ENCODE data around the gene MGAT4A. TPM values are rescaled to one million over a fixed set of nuclear protein-coding genes. Genes with fewer than 3 reads are reported as not detected.

MGAT4A gene
- total RNA-seq, 1 donor from 2014 or later: 15.7 TPM

DNA sequence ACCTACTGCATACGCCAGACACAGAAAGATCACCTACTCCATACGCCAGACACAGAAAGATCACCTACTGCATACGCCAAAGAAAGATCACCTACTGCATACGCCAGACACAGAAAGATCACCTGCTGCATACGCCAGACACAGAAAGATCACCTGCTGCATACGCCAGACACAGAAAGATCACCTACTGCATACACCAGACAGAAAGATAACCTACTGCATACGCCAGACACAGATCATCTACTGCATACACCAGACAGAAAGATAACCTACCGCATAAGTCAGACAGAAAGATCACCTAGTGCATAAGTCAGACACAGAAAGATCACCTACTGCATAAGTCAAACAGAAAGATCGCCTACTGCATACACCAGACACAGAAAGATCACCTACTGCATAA, 148.4 kb downstream of the MGAT4A start:
- CTCF ChIA-PET: no interaction called here
- peaks cover 36% of the 10 kb centered on the region for H3K36me3 Mint-ChIP-seq (ENCODE audit: low read depth)
- no peak for ATAC-seq (ENCODE audit: low read depth)

DNA sequence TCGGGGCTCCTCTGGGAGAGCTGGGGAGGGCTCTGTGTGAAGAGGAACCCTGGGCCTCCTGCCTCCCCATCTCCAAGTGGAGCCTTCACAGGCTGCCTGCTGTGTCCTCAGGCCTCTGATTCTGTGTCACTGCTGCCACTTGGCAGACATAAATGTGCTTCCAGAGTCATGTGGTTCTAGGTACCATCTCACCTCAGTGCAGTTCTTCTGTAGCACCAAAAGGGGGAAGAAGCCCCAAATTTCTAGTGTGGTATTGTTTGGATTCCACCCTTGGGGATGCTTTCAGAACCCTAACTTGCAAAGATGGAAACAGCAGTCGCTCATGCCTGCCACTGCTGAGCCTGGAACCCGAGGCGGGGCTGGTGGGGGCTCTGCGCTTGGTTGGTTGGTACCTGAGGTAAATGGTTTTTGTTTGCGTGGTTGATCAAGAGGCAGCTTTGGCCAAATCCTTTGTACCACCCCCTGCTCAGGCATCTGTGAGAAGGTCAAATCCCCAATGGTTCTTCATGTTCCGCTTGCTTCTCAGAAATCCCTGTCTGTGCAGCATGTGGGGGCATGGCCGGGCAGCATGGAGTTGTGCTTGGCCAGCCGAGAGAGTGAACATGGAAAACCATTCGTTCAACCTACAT, 150.2 kb downstream of the MGAT4A start:
- CTCF ChIA-PET: no interaction called here
- Mint-ChIP-seq H3K9me3 (no peaks in the 10 kb centered on the region), H3K27me3 (no peaks in the 10 kb centered on the region), H3K4me3 (no peak overlapping the region), H3K36me3 (ENCODE audit: low read depth) (peaks cover 35% of the 10 kb centered on the region), H3K4me1 (peaks cover 10% of the 10 kb centered on the region), H3K27ac (no peak overlapping the region)
- intact Hi-C loops (cut with micrococcal nuclease): no loop called here
- TF ChIP-seq, protein P1, sequence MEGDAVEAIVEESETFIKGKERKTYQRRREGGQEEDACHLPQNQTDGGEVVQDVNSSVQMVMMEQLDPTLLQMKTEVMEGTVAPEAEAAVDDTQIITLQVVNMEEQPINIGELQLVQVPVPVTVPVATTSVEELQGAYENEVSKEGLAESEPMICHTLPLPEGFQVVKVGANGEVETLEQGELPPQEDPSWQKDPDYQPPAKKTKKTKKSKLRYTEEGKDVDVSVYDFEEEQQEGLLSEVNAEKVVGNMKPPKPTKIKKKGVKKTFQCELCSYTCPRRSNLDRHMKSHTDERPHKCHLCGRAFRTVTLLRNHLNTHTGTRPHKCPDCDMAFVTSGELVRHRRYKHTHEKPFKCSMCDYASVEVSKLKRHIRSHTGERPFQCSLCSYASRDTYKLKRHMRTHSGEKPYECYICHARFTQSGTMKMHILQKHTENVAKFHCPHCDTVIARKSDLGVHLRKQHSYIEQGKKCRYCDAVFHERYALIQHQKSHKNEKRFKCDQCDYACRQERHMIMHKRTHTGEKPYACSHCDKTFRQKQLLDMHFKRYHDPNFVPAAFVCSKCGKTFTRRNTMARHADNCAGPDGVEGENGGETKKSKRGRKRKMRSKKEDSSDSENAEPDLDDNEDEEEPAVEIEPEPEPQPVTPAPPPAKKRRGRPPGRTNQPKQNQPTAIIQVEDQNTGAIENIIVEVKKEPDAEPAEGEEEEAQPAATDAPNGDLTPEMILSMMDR (IDR thresholded peaks at IDR 0.05): no peak
- POLR2A ChIA-PET: no interaction called here
- DNase-seq: no peak
- ATAC-seq (ENCODE audit: low read depth): no peak

More for the DNA sequence above, 148.4 kb downstream of the MGAT4A start:
- H3K9me3 Mint-ChIP-seq: no peaks in the 10 kb centered on the region
- no peak for DNase-seq
- POLR2A ChIA-PET: no interaction called here
- TF ChIP-seq, protein P1 (IDR thresholded peaks at IDR 0.05): no peak
- no peak overlapping the region for H3K4me3 Mint-ChIP-seq
- no peaks in the 10 kb centered on the region for H3K27me3 Mint-ChIP-seq
- H3K4me1 Mint-ChIP-seq: peaks cover 10% of the 10 kb centered on the region
- H3K27ac Mint-ChIP-seq: no peak overlapping the region
- intact Hi-C loops (cut with micrococcal nuclease): no loop called here

DNA sequence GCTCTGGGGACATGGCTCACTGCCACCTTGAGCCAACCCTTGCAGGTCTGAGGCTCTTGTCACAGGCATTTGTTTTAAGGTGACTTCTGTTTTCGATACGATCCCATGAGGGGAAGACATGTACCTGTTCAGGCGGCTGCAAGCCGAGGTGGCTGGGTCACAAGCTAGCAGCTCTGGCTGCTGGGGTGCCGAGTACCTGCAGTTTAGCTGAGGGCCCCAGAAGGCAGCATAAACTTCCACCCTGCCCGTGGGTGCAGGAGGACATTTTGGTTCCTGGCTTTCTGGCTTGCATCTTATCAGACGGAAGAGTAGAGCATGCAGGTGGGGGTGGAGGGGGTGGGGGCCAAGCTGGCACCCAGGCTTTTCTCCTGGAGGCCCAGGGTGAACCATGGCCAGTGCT, 151.0 kb downstream of the MGAT4A start:
- Mint-ChIP-seq H3K4me3 (no peak overlapping the region), H3K27ac (no peak overlapping the region), H3K36me3 (ENCODE audit: low read depth) (peaks cover 33% of the 10 kb centered on the region), H3K9me3 (no peaks in the 10 kb centered on the region), H3K4me1 (peaks cover 10% of the 10 kb centered on the region), H3K27me3 (no peaks in the 10 kb centered on the region)
- no peak for ATAC-seq (ENCODE audit: low read depth)
- ChIA-PET CTCF (no interaction called here), POLR2A (no interaction called here)
- TF ChIP-seq, protein P1 (IDR thresholded peaks at IDR 0.05): no peak
- no peak for DNase-seq
- intact Hi-C loops (cut with micrococcal nuclease): no loop called here

DNA sequence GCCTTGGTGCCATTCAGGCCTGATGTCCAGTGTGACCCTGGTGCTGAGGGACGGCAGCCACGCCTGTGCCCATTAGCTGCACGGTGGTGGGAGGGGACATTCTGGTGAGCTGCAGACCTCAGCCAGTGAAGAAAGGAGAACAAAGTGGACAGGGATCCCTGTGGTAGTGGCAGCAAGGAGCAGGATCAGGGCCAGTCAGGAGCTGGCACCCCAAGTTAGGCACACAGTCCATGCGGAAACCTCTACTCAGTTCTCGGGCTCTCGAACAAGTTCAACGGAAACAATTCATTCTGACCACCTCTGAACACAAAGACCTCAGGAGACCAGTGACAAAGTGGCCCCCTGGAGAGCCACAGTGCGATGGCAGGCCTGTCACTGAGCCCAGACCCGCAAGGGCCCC, 152.7 kb downstream of the MGAT4A start:
- ATAC-seq (ENCODE audit: low read depth): no peak
- POLR2A ChIA-PET: no interaction called here
- DNase-seq: no peak
- Mint-ChIP-seq H3K27ac (no peak overlapping the region), H3K4me3 (no peak overlapping the region), H3K9me3 (no peaks in the 10 kb centered on the region), H3K36me3 (ENCODE audit: low read depth) (peaks cover 31% of the 10 kb centered on the region), H3K27me3 (no peaks in the 10 kb centered on the region), H3K4me1 (peaks cover 10% of the 10 kb centered on the region)
- TF ChIP-seq, protein P1 (IDR thresholded peaks at IDR 0.05): no peak
- intact Hi-C loops (cut with micrococcal nuclease): no loop called here
- CTCF ChIA-PET: no interaction called here

DNA sequence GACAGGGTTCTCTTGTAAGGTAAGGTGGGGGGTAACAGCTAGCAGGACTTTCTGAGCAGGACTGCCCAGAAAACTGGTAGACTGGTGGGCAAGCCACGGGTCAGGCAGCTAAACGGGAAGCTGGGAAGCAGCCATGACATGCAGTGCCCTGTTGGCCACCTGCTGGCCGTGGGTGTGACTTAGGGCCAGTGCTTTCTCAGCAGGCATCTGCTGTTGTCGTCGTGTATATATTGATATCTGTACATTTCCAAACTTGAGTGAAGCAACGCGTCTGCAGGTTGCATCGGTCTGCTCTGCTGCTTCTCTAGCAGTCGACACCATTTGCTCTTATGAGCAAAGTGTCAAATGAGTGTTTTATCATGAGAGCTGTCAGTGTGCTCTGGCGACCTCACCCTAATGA, 153.6 kb downstream of the MGAT4A start:
- no peak for ATAC-seq (ENCODE audit: low read depth)
- DNase-seq: no peak
- CTCF ChIA-PET: no interaction called here

More for the DNA sequence above, 153.6 kb downstream of the MGAT4A start:
- Mint-ChIP-seq H3K27me3 (no peaks in the 10 kb centered on the region), H3K4me1 (peaks cover 10% of the 10 kb centered on the region), H3K27ac (no peak overlapping the region), H3K4me3 (no peak overlapping the region), H3K9me3 (no peaks in the 10 kb centered on the region), H3K36me3 (ENCODE audit: low read depth) (peaks cover 30% of the 10 kb centered on the region)
- POLR2A ChIA-PET: no interaction called here
- TF ChIP-seq, protein P1 (IDR thresholded peaks at IDR 0.05): no peak
- intact Hi-C loops (cut with micrococcal nuclease): no loop called here

Data from activated B cell treated with CpG ODN at 0.5 μM for 24 hours (primary cell).